SIG-M5 (cell line): ENCODE measurements around the gene BIN1.
A peak's percentile ranks its signal among the peaks of the same experiment; 100 is the strongest.

ENCODE experiments used
- DNase-seq: peaks from one replicate; lab custom pipeline; 2025; lab: John Stamatoyannopoulos, UW

Gene BIN1

DNA sequence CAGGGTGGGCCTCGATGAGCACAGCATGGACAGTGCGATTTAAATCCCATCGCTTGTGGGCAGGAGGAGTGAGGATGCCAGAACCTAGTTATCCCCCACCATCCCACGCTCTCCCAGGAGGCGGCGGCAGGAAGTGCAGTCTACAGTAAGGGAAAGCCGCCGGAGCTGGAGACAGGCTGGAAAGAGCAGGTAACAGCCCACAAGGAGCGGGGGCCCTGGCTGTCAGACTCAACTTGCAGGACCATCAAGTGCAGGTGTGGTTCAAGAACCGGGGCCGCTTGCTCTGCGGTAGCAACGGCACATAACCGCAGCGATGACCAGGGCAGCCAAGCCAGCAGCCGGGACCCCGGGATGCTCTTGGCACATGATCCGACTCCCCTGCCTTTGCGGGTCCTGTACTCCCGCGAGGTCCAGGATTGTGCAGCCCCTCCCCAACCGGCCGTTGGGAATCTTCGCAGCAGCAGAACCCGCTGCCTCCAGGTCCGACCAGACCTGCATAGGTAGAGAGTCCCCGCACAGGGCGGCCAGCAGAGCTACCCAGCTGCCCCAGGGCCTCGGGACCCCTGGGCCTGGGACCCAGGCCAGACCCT, 82.1 kb downstream of the BIN1 start:
- no peak for DNase-seq

DNA sequence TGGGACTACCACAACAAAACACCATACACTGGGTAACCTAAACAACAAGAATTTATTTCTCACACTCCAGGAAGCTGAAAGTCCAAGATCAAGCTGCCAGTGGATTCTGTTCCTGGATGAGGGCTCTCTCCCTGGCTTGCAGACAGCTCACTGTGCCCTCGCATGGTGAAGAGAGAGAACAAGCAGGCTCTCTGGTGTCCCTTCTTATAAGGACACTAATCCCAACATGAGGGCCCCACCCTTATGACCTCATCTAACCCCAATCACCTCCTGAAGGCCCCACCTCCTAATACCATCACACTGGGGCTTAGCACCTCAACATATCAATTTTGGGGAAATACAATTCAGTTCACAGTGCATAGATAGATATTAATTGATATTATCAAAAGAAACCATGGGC, 83.5 kb downstream of the BIN1 start:
- no peak for DNase-seq

DNA sequence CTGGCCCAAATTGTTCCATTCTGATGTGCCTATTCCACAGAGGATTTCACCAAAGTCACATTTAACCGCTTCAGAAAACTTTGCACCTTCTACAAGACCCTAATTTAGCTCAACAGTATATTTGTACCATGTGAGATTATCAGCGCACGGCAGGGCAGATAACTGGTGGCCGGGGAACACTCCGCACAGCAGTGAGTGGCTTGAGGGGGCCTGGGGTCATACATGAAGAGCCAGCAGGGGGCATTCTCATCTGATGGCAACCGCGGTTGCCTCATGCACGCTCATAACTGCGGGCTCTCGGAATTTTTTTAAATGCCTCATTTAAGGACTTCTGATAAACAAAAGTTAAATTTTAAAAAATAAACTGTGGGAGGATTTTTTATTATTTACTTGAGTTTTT, 84.1 kb downstream of the BIN1 start:
- no peak for DNase-seq

DNA sequence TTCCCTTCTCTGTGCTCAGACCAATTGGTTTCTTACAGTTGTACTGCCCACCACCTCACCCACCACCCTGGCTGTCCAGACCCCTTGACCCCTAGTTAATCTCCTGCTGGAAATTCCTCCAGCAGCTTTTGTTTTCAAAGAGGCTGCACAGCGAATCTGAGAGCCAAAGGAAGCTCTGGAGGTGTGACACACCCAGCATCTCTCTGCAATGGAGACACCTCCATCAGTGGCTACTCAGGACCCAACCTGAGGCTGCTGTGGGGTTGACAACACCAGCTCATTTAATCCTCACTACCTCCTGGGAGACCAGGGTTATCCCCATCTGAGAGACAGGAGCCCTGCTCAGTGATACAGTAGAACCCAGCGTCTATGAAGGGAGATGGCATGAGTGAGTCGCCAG, 86.4 kb downstream of the BIN1 start:
- no peak for DNase-seq

DNA sequence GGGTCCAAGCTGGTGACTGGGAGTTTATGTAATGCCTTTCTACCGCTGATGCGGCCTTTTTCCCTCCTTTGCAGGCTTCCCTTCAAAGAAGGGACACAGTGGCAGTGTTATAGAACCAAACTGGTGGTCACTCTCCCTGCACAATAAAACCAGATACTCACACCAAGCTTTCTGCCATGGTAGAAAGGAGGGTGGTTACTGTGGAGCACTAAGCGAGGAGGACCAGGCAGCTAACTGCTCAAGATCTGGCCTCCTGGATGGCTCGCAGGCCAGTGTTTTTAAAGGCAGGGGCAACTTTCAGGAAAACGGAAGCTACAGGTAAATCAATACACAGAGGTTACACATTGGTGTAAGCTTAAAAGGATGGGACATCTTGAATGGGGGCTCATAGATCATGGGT, 89.4 kb downstream of the BIN1 start:
- no peak for DNase-seq

DNA sequence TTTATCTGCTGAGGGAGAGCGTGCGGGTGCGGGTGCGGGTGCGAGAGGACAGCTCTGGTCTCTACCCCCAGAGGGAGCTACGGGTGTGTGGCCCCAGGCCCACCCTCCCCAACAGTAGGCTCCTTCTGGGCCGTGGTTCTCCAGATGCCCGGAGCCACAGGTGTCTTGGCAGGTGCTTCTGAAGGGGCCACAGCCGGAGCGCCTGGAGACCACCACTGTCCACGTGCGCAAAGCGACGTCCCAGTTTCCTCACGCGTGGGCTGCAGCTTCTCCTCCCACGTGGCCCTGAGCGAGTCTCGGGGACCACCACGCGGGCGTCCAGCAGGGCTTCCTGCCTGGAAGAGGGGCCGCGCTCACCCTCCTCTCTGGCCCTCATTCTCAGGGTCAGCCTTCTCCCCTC, 90.6 kb downstream of the BIN1 start:
- DNase-seq: no peak

DNA sequence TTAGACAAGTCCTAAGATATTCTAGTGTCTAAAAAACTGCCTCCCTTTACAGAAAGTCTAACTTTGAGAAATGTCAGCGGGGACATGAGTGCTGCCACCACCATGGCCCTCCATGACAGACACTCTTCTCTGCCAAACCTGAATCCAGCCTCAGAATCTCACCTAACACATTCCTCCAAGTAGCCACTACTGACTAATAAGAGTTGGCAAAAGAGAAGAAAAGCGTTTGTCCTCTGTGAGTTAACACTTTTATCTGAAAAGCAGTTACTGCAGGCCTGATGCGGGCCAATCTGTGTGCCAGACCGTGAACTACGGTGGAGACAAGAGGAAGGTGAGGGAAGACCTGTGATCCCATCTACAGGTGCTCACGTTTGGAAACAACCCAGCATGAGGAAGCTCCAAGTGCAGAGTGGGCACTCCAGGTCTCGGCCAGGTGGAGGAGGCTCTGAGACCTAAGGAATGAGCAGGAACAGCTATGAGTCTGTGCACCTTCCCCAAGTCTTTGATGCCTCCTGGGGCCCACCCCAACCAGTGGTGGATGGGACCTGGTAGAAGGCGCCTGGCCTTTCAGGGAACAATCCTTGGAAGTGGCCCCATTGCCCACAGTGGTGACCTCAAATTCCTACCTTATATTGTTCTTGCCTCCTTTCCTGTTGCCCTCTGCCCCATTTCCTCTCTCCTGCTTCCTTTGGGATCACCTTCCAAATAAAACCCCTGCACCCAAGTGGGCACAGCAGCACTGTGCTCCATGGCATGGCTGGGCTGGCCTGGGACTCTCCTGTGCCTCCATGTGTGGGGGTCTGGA, 91.6 kb downstream of the BIN1 start:
- no peak for DNase-seq

DNA sequence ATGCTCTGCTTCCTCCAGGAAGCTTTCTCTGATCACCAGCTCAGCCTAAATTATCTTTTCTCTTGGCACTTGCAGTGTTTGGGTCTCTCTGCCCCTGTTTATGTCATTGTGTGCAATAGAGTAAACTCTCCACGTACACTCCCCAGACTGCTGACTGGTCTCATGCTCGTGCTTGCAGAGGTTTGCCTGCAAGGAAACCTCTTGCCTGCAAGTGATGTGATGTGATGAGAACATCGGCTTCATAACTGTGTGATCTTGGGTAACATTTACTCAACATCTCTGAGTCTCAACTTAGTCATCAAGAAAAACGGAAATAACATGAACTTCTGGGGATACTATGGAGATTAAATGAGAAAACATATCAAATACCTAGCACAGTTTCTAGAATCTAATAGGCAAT, 92.3 kb downstream of the BIN1 start:
- DNase-seq: peak; percentile 73

DNA sequence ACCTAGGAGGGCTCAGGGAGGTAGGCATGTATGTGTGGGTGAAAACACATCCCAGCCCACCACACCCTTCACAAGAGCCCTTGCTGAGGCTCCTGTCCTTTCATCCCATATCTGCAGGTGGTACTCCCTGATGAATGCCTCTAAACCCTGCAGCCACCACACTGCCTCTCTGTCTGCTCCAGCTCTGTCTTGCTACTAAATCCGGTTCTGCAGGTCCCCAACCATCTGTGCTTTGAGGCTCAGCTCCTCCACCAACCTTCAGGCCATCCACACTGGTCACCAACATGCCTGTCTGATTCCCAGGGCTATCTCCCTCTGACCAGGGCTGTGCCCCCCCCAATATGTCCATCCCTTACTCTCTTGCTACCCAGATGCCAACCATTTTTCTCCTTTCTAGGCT, 92.7 kb downstream of the BIN1 start:
- no peak for DNase-seq

DNA sequence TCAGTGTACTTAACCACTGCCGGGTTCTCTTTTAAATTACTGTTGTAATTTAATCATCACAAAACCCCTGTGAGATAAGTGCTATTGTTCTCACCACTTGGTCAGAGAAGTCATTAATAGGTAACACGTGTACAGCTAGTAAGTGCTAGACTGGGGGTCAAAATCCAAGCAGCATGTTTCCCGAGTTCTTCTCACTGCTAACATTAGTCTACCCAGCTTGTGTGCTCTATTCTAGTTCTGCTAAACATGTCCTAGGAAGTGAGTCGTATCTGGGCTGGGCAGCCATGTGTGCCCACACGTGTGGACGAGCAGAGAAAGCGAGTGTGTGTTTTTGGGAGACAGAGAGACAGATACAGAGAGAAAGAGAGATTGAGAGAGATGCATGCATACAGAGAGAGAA, 94.1 kb downstream of the BIN1 start:
- no peak for DNase-seq

DNA sequence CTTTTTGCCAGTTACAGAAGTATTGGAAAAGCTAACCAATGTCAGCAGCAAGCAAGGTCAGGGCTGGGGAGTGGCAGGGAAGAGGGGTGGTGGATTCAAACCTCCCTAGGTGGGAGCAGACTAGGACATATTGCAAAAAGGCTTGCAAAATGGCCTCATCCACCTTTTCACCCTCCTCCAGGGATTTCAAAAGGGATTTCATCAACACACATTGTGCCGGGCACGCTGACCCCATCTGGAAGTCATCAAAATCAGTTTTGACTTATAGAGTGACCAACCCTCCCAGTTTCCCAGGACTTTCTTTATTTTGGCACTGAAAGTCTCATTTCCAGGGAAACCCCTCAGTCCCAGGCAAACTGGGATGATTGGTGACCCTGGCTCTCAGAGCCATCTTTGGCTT, 94.7 kb downstream of the BIN1 start:
- no peak for DNase-seq

DNA sequence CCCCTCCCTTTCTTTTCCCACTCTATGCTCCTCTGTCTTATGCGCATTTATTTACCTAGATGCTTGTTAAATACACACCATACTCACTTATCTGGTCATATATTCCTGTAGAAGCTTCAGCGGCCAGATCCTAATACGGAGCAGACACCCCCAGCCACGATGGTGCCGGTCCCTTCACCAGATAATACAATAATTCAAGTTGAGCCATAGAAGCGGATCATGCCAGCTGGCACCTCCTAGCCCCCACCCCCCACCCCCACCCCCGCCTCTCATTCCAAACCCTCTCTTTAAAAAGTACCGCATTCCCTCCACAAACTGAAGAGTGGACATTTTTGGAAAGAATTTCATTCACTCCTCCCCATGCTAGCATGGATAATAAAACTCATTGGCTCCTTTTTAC, 95.2 kb downstream of the BIN1 start:
- no peak for DNase-seq

DNA sequence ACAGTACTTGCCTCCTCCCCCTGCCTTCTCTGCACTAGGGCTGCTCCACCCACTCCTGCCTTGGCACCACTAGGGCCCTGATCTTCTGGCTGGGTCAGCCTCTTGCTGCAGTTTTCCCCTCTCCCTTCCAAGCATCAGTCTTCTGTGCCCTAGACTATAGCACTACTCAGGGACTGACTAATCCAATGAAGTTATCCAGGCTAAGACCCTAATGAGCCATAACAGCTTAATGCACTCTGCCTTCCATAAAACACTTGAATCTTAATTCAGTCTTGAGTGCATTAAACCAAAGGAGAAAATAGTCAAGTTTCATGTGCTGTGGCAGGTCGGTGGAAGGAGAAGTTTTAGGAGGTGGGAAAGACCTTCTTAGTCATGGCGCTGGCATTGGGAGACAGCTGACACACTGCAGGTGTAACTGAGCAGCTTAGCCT, 95.7 kb downstream of the BIN1 start:
- no peak for DNase-seq

DNA sequence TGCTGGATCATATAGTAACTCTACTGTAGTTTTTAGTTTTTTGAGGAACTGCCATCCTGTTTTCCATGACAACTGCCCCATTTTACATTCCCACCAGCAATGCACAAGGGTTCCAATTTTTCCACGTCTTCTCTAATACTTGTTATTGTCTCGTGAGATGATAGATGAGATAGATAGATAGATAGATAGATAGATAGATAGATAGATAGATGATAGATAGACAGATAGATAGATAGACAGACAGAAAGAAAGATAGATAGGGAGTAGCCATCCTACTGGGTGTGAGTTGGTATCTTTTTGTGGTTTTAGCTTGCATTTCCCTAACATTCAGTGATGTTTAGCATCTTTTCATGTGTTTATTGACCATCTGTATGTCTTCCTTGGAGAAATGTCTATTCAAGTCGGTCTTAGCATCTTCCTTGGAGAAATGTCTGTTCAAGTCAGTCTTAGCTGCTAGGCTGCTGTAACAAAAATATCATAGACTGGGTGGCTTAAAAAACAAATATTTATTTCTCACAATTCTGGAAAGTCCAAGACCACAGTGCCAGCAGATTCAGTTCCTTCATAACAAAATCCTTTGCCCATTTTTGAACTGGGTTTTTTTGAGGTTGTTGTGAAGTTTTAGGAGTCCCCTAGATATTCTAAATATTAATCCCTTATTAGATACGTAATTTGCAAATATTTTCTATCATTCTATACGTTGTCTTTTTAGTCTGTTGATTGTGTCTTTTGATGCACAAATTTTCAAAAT, 98.5 kb downstream of the BIN1 start:
- no peak for DNase-seq

DNA sequence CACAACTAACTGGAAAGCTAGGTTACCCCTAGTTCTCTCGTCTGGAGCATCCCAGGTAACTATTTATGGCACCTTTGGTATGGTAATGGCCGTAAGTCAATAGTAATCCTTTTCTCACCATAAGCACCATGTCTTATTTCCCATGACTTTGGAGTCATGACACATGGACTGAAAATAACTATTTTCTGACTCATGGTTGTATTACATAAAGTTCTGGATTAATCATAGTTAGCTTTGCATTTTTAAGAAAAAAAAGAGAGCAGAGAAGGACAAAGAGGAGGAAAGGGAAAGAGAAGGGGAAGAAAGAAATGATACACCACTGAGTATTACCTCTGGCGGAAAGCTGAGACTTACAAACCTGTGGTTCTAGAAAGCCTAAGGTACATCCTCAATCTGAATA, 99.3 kb downstream of the BIN1 start:
- DNase-seq: no peak

DNA sequence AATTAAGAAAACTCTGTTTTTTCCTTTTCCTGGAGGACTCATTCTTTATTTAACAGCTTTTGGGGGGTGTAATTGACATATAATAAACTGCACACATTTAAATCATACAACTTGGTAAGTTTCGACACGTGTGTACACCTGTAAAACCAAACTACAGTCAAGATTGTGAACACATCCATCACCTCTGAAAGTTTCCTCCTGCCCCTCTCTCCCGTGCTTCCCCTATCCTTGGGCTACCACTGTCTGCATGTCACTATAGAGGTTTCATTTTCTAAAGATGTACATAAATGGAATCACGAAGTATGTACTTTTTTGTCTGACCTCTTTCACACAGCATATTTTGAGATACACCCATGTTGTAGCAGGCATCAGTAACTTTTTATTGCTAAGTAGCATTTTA, 100.0 kb downstream of the BIN1 start:
- DNase-seq: no peak

DNA sequence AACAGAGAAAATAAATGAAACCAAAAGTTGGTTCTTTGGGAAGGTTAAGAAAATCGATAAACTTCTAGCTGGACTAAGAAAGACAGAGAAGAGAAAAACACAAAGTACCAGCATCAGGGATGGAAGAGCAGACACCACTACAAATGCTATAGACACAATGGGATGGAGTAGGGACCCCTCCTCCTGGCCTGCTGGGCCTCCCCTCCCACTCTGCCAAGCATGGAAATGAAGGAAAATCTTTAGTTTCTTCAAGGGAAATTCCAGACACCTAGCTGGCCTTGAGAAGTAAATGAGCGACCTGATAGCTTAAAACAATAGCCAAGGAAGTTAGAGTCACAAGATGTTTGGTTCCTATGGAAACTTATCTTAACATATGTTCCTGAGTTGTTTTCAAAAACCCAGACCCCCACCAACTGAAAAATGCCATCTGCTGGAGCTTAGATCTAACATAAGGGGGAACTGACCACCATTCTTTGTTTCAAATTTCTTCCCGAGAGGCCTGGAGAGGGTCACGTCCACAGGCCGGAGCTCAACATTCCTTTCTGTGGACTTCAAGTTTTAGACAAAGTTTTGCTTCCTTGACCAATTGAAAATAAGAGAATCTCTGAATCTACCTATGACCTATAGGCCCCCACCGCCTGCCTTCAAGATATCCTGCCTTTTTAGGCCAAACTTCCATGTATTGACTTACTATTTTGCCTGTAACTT, 101.9 kb downstream of the BIN1 start:
- no peak for DNase-seq

DNA sequence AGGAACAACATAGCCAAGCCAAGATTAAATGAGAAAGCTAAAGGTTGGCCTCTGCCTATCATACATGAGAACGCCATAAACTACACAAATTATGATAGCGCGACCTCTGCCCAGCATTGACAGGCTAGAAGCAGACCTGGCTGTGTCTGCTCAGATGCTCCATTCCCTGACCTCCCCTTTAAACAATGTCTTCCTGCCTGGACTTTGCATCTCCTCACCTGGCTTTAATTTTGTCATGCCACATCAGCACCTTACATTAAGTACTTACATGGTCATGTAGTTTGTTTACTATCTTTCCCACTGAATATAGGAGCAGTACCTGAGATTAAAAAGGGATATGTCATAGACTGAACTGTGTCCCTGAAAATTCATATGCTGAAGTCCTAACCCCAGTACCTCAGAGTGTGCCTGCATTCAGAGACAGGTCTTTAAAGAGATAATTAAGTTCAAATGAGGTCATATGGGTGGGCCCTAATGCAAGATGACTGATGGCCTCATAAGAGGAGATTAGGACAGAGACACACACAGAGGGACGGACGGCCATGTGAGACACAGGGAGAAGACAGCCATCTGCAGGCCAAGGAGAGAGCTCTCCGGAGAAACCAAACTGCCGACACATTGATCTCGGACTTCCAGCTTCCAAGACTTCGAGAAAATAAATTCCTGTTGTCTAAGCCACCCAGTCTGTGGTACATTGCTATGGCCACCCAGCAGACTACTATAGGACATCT, 103.7 kb downstream of the BIN1 start:
- DNase-seq: no peak

DNA sequence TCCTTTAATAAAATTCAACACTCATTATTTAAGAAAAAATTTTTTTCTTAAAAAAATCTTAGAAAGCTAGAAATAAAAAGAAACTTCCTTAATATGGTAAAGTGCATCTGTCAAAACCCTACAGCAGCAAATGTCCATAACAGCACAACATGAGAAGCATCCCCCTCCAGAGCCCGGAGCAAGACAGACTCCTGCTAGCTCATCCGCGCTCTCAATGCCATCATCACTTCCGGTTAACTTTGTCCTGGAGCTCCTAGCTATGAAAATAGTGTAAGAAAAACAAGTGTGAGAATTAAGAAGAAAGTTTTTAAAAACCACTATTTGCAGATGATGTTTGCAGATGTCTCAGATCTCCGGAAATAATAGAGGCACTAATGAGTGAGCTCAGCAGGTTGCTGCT, 105.2 kb downstream of the BIN1 start:
- DNase-seq: no peak

DNA sequence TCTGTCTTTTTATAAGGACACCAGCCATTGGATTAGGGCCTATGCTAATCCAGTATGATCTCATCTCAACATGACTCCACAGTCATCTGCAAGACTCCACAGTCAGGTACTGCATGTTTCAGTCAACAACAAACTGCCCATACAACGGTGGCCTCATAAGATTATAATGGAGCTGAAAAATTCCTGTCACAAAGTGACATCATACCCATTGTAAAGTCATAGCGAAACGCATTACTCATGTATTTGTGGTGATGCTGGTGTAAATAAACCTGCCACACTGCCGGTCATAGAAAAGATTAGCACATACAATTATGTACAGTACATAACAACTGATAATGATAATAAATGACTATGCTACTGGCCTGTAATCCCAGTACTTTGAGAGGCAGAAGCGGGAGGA, 106.0 kb downstream of the BIN1 start:
- DNase-seq: no peak

DNA sequence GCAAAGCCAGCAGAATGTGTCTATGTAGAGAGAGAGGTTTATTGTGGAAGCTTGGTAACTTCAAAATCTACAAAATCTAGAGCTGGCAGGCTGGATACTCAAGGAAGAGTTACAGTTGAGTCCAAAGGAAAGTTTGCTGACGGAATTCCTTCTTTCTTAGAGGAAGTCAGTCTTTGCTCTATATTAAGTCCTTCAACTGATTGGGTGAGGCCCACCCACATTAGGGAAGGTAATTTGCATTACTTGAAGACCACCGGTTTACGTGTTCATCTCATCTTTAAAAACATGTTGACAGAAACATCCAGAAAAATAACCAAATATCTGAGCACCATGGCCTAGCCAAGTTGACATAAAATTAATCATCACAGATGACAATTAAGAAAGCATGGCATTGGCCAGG, 106.8 kb downstream of the BIN1 start:
- DNase-seq: no peak
